OCI-LY7 (cell line): ENCODE data around the gene AGAP2. TPM values are rescaled to one million over a fixed set of nuclear protein-coding genes. Genes with fewer than 3 reads are reported as not detected.

ENCODE experiments used
- BruUV-seq: library from RNA; stranded (reverse); fragments of 400-500 nt; replicated peaks from 2 replicates; lab custom pipeline; 2021; lab: Mats Ljungman, UMichigan
- CTCF ChIA-PET: fragments of 300-600 bp; sonication (Branson Sonifier 250); formaldehyde crosslinking; loops from one replicate; lab custom pipeline; 2022; ENCODE audit warnings: antibody characterized with exemption; ENCODE audit not compliant: unreplicated experiment; lab: Charles Lee
- POLR2A ChIA-PET: fragments of 300-600 bp; sonication (Branson Sonifier 250); formaldehyde crosslinking; loops from one replicate; lab custom pipeline; 2022; ENCODE audit warnings: antibody characterized with exemption; lab: Charles Lee
- DNase-seq: peaks from one replicate; pipeline ENCODE4 v3.0.0-alpha.2; 2015; ENCODE audit warnings: low spot score
- H2AFZ ChIP-seq: fragments of 200-600 bp; sonication (generic), shearing (Covaris generic); 2 replicates; pipeline ENCODE4 v1.6.1; 2014; ENCODE audit warnings: mild to moderate bottlenecking, antibody characterized with exemption, low read length, moderate library complexity
- H3K27ac ChIP-seq: fragments of 200-600 bp; sonication (generic); 2 replicates; pipeline ENCODE4 v1.5.1; 2014; ENCODE audit warnings: mixed run types, low read depth, mild to moderate bottlenecking, moderate library complexity, low read length, inconsistent platforms; ENCODE audit not compliant: poor library complexity, severe bottlenecking
- H3K36me3 ChIP-seq: fragments of 200-600 bp; sonication (generic); 2 replicates; pipeline ENCODE4 v1.6.1; 2014; ENCODE audit warnings: mild to moderate bottlenecking, antibody characterized with exemption, low read length, moderate library complexity, mixed read lengths; ENCODE audit not compliant: insufficient read depth
- H3K4me1 ChIP-seq: fragments of 200-600 bp; sonication (generic); 2 replicates; pipeline ENCODE4 v1.5.1; 2014; ENCODE audit warnings: mild to moderate bottlenecking, low read length; ENCODE audit not compliant: insufficient read depth, poor library complexity, severe bottlenecking
- H3K4me2 ChIP-seq: fragments of 200-600 bp; sonication (generic); 2 replicates; pipeline ENCODE4 v1.6.1; 2014; ENCODE audit warnings: mild to moderate bottlenecking, low read length
- H3K4me3 ChIP-seq: fragments of 200-600 bp; sonication (generic); 2 replicates; pipeline ENCODE4 v1.5.1; 2014; ENCODE audit warnings: mild to moderate bottlenecking, low read depth, low read length; ENCODE audit not compliant: poor library complexity, severe bottlenecking
- H3K79me2 ChIP-seq: fragments of 200-600 bp; sonication (generic); 2 replicates; pipeline ENCODE4 v1.6.1; 2016; ENCODE audit warnings: low read depth, mild to moderate bottlenecking, low read length, moderate library complexity, mixed read lengths; ENCODE audit not compliant: insufficient read depth
- H3K9me2 ChIP-seq: fragments of 200-600 bp; sonication (generic); 2 replicates; pipeline ENCODE4 v1.6.1; 2016; ENCODE audit warnings: mild to moderate bottlenecking, low read length, mixed read lengths; ENCODE audit not compliant: insufficient read depth
- H3K9me3 ChIP-seq: fragments of 200-600 bp; sonication (generic); 2 replicates; pipeline ENCODE4 v1.6.1; 2014; ENCODE audit warnings: mild to moderate bottlenecking, mixed run types, low read length, mixed read lengths
- H4K20me1 ChIP-seq: fragments of 200-600 bp; sonication (generic); 2 replicates; pipeline ENCODE4 v1.6.1; 2014; ENCODE audit warnings: mild to moderate bottlenecking, antibody characterized with exemption, low read length, moderate library complexity, mixed read lengths; ENCODE audit not compliant: insufficient read depth
- EZH2phosphoT487 ChIP-seq: fragments of 200-600 bp; sonication (generic); IDR thresholded peaks from 2 replicates; pipeline ENCODE4 v1.6.1; 2018; ENCODE audit warnings: low read depth, borderline replicate concordance, mild to moderate bottlenecking, mixed run types, antibody characterized with exemption, low read length, moderate library complexity, mixed read lengths
- intact Hi-C: fragments of 100-400 bp; cut with micrococcal nuclease; formaldehyde crosslinking; loops from one replicate; pipeline ENCODE4 v1.10.0; 2022; ENCODE audit not compliant: unreplicated experiment
- total RNA-seq, 2 experiments: library from RNA; depleted of rRNA in 1 of 2; stranded (reverse); fragments of >200 nt in 1 of 2; shearing (Covaris generic) in 1 of 2; gene quantifications; 2 replicates each; pipeline ENCODE4 v1.2.3, GENCODE V29; 2014 to 2022
- TF ChIP-seq, protein P1 (sequence below): fragments of 200-600 bp; sonication (generic); conservative IDR thresholded peaks from 2 replicates; pipeline ENCODE4 v1.5.1; 2014; ENCODE audit warnings: mild to moderate bottlenecking, antibody characterized with exemption, low read length, moderate library complexity, mixed read lengths

AGAP2 gene
- total RNA-seq, 2 experiments from 2014 or later, result 14.8 to 26.5 TPM

DNA sequence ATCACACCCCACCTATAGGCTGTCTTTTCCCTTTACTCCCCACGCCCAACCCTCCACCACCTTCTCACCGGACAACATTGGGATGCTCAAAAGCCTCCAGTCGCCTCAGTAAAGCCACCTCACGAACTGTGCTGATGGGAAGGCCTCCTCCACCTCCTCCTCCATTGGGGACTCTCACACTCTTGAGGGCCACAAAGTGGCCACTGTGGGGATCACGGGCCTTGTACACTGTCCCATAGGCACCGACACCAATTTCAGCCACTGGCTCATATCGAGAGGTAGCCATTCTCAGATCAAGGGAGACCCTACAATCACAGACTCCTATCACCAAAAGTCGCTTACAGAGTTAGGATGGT lies 12.9 kb upstream of the AGAP2 start:
- Histone ChIP-seq H3K79me2 (peaks cover 32% of the 10 kb centered on the region), H3K4me2 (peak overlapping the region; percentile 89), H3K4me3 (peak overlapping the region; percentile 92), H3K4me1 (peaks cover 34% of the 10 kb centered on the region), H3K36me3 (peaks cover 50% of the 10 kb centered on the region), H3K9me3 (no peaks in the 10 kb centered on the region), H3K9me2 (no peaks in the 10 kb centered on the region), H3K27ac (peak overlapping the region; percentile 42), H4K20me1 (no peaks in the 10 kb centered on the region), H2AFZ (no peak overlapping the region; the same call in 1 of the 2 replicates)
- POLR2A ChIA-PET, result interaction anchor here (0.7 to 1.2 kb wide), 2 partner anchors 10 to 99 kb away, joined by 3 to 4 read pairs; no protein-coding TSS in a partner anchor
- DNase-seq, result no peak
- TF ChIP-seq, protein P1, sequence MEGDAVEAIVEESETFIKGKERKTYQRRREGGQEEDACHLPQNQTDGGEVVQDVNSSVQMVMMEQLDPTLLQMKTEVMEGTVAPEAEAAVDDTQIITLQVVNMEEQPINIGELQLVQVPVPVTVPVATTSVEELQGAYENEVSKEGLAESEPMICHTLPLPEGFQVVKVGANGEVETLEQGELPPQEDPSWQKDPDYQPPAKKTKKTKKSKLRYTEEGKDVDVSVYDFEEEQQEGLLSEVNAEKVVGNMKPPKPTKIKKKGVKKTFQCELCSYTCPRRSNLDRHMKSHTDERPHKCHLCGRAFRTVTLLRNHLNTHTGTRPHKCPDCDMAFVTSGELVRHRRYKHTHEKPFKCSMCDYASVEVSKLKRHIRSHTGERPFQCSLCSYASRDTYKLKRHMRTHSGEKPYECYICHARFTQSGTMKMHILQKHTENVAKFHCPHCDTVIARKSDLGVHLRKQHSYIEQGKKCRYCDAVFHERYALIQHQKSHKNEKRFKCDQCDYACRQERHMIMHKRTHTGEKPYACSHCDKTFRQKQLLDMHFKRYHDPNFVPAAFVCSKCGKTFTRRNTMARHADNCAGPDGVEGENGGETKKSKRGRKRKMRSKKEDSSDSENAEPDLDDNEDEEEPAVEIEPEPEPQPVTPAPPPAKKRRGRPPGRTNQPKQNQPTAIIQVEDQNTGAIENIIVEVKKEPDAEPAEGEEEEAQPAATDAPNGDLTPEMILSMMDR, result no peak
- no peak for TF ChIP-seq EZH2phosphoT487
- CTCF ChIA-PET, result interaction anchor here (0.5 kb wide), 1 partner anchor 190 kb away, joined by 4 read pairs; no protein-coding TSS in a partner anchor
- intact Hi-C loops, result loop anchor here (5.0 kb wide), 2 partner anchors 229 to 509 kb away; partner anchors contain the start of genes DDIT3 and MBD6
- BruUV-seq, result no TSS peak

DNA sequence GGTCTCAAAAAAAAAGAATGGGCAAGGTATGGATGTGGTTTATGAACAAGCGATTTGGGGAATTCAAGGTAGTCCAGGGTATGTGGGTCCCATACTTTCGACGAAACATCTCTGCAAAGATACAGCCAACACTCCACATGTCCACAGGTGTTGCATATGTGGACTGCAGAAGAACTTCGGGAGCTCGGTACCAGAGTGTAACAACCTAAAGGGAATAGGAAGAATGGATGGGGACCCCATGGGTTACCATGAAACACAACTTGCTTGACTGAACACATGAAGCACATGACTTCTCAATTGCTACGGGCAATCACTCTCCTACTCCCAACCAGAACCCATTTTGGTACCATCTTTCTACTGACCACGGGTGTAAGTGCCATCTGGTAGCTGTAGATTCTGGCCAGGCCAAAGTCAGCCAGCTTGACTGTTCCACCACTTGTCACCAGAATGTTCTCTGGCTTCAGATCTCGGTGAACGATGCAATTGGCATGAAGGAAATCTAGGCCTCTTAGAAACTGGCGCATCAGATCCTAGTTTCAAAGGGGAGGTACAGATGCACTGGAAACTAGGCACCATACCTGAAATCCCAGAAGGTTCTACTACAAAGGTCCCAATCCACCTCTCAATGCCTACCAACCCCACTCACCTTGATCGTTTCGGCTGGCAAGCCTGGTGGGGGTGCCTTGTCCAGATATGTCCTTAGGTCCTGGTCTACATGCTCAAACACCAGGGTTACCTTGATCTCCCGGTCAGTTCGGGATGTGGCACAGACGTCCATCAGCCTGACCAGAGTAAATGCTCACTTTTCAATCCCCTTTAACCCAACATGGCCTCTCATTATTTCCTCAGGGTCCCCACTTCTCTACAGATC lies 12.3 kb upstream of the AGAP2 start:
- Histone ChIP-seq H4K20me1 (no peaks in the 10 kb centered on the region), H3K9me2 (no peaks in the 10 kb centered on the region), H3K27ac (peak overlapping the region; percentile 42), H2AFZ (no peak overlapping the region), H3K4me3 (peak overlapping the region; percentile 92), H3K4me2 (peak overlapping the region; percentile 89), H3K9me3 (no peaks in the 10 kb centered on the region), H3K4me1 (peaks cover 31% of the 10 kb centered on the region), H3K36me3 (peaks cover 56% of the 10 kb centered on the region), H3K79me2 (peaks cover 32% of the 10 kb centered on the region)
- ChIA-PET POLR2A (interaction anchor here (1.2 kb wide), 1 partner anchor 10 kb away, joined by 4 read pairs; no protein-coding TSS in a partner anchor), CTCF (no interaction called here)
- no peak for DNase-seq
- TF ChIP-seq, protein P1, result no peak
- TF ChIP-seq EZH2phosphoT487, result no peak
- intact Hi-C loops, result loop anchor here (5.0 kb wide), 2 partner anchors 228 to 508 kb away; partner anchors contain the start of genes DDIT3 and MBD6
- BruUV-seq, result no TSS peak

DNA sequence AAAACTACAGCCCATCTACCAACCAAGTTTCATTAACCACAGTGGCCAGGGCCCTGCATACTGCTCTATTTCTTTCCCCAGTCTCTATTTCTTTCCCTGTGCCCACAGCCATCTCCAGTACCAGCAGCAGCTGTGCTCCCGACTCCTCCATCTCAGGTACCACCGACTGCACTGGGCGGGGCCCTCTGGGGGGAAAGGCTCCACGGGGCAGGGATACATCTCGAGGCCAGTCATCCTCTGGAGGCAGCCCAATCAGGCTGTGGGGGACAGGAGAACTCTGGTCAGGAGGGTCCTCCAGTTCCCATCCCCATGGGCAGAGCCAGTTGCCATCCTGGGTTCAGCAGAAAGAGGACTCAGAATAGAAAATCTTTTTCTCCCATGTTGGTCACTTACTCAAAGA lies 10.5 kb upstream of the AGAP2 start:
- no peak overlapping the region for H2AFZ ChIP-seq
- no TSS peak for BruUV-seq
- peaks cover 65% of the 10 kb centered on the region for H3K36me3 ChIP-seq
- H3K4me2 ChIP-seq, result no peak overlapping the region
- no peak overlapping the region for H3K27ac ChIP-seq
- ChIA-PET POLR2A (no interaction called here), CTCF (no interaction called here)
- peaks cover 32% of the 10 kb centered on the region for H3K79me2 ChIP-seq
- DNase-seq, result no peak
- H4K20me1 ChIP-seq, result no peaks in the 10 kb centered on the region
- no peak for TF ChIP-seq EZH2phosphoT487
- TF ChIP-seq, protein P1, result no peak
- no peaks in the 10 kb centered on the region for H3K9me3 ChIP-seq
- no peak overlapping the region for H3K4me3 ChIP-seq
- intact Hi-C loops, result no loop called here
- H3K4me1 ChIP-seq, result peaks cover 36% of the 10 kb centered on the region
- no peaks in the 10 kb centered on the region for H3K9me2 ChIP-seq
